Measurements from ENCODE around the gene SLC25A43.
"Not testable (repeated sequence)": the region's sequence is repeated elsewhere in the genome, so short reads cannot be mapped to it uniquely, and the experiment has no call there.

The SLC25A43 gene

GRCh38 chrX:119467842-119468550 lies 68.9 kb downstream of the SLC25A43 start, which contains the start of gene SLC25A5:
TSS of gene SLC25A5 (plus strand) at chrX:119468444. CDS start at chrX:119468516, 72 bp downstream.
- peak in 55 of 56 donors; percentile 4 to 88 (median 69) for DNase-seq

- peak; percentile 2 to 85 (median 55) for DNase-seq
Measured at GRCh38 chrX:119468551-119469312, 69.6 kb downstream of the SLC25A43 start.

DNA sequence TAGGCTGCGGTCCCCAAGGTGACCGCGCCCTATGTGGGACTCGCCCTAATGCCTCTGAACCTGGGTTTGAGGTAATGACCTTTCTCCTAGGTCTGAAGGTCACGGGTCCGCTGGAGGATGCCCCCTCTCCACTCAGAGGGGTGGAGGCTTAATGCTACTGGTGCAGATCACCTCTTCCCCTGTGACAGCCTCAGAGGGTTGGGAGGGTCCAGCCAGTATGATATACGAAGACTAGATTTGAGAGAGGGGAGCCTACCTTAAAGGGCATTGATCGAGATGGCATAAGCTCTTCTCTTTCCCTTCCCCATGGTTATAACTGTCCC lies 70.1 kb downstream of the SLC25A43 start:
- DNase-seq, result no peak

- no peak for DNase-seq
Measured at GRCh38 chrX:119474615-119475388, 75.7 kb downstream of the SLC25A43 start.

DNA sequence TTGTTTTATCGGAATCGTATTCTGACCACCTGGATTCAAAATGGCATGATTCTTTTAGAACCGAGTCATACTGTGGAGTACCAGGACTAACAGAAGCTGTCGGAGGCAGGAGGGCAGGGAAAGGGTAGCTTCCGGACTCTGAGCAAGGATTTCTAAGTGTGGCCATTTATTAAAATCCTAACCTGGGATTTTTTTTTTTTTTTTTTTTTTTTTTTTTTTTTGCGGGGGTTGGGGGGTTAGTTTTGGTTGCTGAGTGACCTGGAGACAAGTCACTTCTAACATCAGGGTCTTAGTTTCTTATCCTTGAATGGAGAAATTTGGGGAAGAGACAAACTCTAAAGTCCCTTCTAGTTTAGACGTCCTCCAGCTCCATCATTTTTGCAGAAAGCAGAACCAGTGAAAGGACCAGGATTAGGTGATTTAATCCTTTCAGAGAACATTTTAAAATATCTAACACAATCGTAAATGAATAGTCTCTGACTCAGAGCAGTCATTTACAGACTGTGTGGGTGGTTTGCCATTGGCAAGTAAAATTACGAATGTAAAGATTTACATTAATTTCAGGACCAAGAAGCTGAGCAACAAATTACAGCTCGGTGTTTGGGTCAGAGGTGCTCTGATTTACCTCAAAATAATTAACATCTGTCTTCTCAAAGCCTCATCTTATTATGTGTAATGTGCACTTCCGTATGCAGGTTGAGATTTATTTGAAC lies 76.4 kb downstream of the SLC25A43 start:
- no peak for DNase-seq

- no peak for DNase-seq
Measured at GRCh38 chrX:119477812-119478232, 78.7 kb downstream of the SLC25A43 start.

GRCh38 chrX:119478504-119478903 lies 79.4 kb downstream of the SLC25A43 start:
- DNase-seq, result no peak

DNA sequence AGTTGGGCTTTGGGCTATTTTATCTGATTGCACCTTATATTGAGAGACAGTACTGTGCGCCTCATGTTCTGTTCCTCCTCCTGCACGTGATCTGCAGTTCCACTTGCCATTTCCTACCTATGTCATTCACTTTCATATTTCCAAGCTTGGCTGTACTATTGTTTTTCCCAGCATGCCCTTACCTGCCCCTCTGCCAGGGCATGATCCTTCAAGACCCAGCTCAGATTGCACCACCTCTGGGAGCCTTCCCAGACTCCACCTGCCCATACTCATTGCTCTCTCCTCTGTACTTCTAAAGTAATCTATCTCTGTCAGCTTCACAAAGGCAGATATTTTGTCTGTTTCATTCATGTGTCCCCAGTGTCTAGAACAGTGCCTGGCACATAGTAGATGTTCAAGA lies 80.7 kb downstream of the SLC25A43 start:
- no peak for DNase-seq

- DNase-seq, result no peak
Measured at GRCh38 chrX:119481323-119481801, 82.2 kb downstream of the SLC25A43 start.

DNA sequence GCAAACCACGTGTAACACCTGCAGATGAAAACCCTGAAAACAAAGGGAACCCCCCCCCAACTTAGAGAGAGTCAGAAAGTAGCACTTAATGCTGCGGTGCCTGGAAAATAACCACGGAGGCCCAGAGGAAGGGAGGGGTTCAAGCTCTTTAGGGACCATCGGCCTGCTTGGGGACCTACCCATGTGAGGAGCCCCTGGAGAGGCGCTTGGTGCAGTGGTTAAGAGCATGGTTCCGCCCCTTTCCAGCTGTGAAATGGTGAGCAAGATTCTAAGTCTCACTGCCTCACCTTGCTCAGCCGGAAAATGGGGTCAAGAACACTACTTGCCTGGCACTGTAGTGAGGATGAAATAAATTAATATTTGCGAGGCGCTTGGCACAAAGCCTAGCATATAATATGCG lies 82.9 kb downstream of the SLC25A43 start:
- DNase-seq, result no peak

- peak in 42 of 56 donors; percentile 1 to 69 (median 19) for DNase-seq
Measured at GRCh38 chrX:119482481-119483480, 83.6 kb downstream of the SLC25A43 start.

DNA sequence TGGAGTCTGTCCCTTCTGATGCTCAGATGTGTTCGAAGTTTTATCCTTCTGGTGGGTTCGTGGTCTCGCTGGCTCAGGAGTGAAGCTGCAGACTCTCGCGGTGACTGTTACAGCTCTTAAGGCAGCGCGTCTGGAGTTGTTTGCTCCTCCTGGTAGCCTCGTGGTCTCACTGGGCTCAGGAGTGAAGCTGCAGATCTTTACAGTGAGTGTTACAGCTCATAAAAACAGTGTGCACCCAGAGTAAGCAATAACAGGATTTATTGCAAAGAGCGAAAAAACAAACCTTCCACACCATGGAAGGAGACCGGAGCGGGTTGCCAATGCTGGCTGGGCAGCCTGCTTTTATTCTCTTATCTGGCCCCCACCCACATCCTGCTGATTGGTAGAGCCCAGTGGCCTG lies 87.6 kb downstream of the SLC25A43 start:
- DNase-seq, result no peak

GRCh38 chrX:119487766-119488165 lies 88.6 kb downstream of the SLC25A43 start:
- not testable (repeated sequence) for DNase-seq

GRCh38 chrX:119488749-119489148 lies 89.6 kb downstream of the SLC25A43 start:
- DNase-seq, result peak in 24 of 56 donors; percentile 0 to 64 (median 6)

DNA sequence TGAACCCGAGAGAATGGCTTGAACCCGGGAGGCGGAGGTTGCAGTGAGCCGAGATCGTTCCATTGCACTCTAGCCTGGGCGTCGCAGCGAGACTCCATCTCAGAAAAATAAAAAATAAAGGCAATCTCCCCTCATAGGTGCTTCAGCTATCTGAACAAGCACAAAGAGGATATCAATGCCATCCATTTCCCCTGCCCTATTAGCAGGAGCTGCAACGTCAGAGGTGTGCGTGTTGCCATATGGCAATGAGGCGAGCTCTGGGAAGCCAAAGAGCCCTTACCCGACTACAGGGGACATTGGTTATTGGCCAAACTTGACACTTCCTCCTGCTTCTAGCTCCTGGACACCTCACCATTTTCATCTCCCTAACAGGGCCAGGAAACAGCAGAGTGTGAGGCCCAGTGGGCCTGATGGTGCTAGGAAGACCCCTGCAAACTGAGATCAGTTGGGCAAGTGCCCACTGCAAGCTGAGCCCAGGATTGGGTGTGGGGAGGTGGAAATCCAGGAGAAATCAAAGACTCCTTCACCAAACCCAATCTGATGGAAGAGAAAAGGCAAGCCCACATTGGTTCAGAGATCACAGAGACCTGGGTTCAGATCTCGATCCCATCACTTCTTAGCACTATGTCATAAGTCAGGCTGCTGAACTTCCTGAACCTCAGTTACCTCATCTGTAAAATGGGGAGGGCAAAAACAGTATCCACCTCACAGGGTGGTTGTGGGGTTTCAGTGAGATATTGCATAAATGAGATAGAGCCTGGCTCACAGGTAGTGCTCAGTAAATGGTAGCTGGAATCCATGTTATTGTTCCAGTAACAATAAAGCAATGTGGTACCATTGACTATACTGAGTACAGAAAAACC lies 90.3 kb downstream of the SLC25A43 start:
- no peak for DNase-seq

- no peak for DNase-seq
Measured at GRCh38 chrX:119492463-119492862, 93.3 kb downstream of the SLC25A43 start.

GRCh38 chrX:119493851-119494495 lies 94.8 kb downstream of the SLC25A43 start:
- not testable (repeated sequence) for DNase-seq

Data from amygdala (tissue), 56 donors.